Forelimb muscle (tissue), 1 donor: ENCODE measurements around the gene RPL13. TPM values are rescaled to one million over a fixed set of nuclear protein-coding genes. Genes with fewer than 3 reads are reported as not detected.
"Not testable (repeated sequence)": the region's sequence is repeated elsewhere in the genome, so short reads cannot be mapped to it uniquely, and the experiment has no call there.

Experiments
- DNase-seq: peaks from one replicate; pipeline ENCODE4 v3.0.0-alpha.2; 2013; ENCODE audit warnings: low read depth
- polyA plus RNA-seq: library from polyadenylated mRNA; unstranded; fragments of 120-200 nt; gene quantifications from one replicate; pipeline ENCODE4 v1.2.1, GENCODE V29; 2013; ENCODE audit not compliant: insufficient read length

The RPL13 gene
- polyA plus RNA-seq, 1 donor = 4,240 TPM

- DNase-seq = no peak
Observed at GRCh38 chr16:89576153-89577054, 15.9 kb downstream of the RPL13 start.

- no peak for DNase-seq
Observed at GRCh38 chr16:89577055-89577759, 16.7 kb downstream of the RPL13 start.

- no peak for DNase-seq
Observed at GRCh38 chr16:89579351-89579750, 18.9 kb downstream of the RPL13 start.

GRCh38 chr16:89581045-89581695 lies 20.7 kb downstream of the RPL13 start:
- DNase-seq = no peak

GRCh38 chr16:89581861-89582563 lies 21.5 kb downstream of the RPL13 start:
- no peak for DNase-seq

- no peak for DNase-seq
Observed at GRCh38 chr16:89582614-89583196, 22.2 kb downstream of the RPL13 start.

GRCh38 chr16:89583197-89583894 lies 22.9 kb downstream of the RPL13 start:
- DNase-seq = no peak

- DNase-seq = no peak
Observed at GRCh38 chr16:89583895-89584644, 23.6 kb downstream of the RPL13 start.

GRCh38 chr16:89584768-89585549 lies 24.5 kb downstream of the RPL13 start:
- no peak for DNase-seq

GRCh38 chr16:89586218-89586617 lies 25.7 kb downstream of the RPL13 start:
- DNase-seq = no peak

GRCh38 chr16:89586853-89587252 lies 26.4 kb downstream of the RPL13 start:
- DNase-seq = no peak

- not testable (repeated sequence) for DNase-seq
Observed at GRCh38 chr16:89587676-89588075, 27.2 kb downstream of the RPL13 start.

GRCh38 chr16:89588413-89589109 lies 28.1 kb downstream of the RPL13 start:
- DNase-seq = no peak

- no peak for DNase-seq
Observed at GRCh38 chr16:89589241-89589926, 28.9 kb downstream of the RPL13 start.

GRCh38 chr16:89593841-89594240 lies 33.4 kb downstream of the RPL13 start:
- DNase-seq = no peak

GRCh38 chr16:89595330-89596060 lies 35.0 kb downstream of the RPL13 start:
- DNase-seq = no peak

- DNase-seq = no peak
Observed at GRCh38 chr16:89596061-89596689, 35.7 kb downstream of the RPL13 start.
